B cell (primary cell): Measurements from ENCODE around the gene ANGPTL2.

Experiments
- EZH2 ChIP-seq: IDR thresholded peaks from 2 replicates; pipeline ENCODE4 v1.6.1; 2012; ENCODE audit warnings: borderline replicate concordance, low read depth, mild to moderate bottlenecking, moderate library complexity, low read length; ENCODE audit not compliant: insufficient read depth, poor library complexity, severe bottlenecking
- TF ChIP-seq, protein P1 (sequence below): fragments of 200-600 bp; IDR thresholded peaks from one replicate; pipeline ENCODE4 v1.8.0; 2022; ENCODE audit warnings: antibody characterized with exemption, mild to moderate bottlenecking

- TF ChIP-seq, protein P1, sequence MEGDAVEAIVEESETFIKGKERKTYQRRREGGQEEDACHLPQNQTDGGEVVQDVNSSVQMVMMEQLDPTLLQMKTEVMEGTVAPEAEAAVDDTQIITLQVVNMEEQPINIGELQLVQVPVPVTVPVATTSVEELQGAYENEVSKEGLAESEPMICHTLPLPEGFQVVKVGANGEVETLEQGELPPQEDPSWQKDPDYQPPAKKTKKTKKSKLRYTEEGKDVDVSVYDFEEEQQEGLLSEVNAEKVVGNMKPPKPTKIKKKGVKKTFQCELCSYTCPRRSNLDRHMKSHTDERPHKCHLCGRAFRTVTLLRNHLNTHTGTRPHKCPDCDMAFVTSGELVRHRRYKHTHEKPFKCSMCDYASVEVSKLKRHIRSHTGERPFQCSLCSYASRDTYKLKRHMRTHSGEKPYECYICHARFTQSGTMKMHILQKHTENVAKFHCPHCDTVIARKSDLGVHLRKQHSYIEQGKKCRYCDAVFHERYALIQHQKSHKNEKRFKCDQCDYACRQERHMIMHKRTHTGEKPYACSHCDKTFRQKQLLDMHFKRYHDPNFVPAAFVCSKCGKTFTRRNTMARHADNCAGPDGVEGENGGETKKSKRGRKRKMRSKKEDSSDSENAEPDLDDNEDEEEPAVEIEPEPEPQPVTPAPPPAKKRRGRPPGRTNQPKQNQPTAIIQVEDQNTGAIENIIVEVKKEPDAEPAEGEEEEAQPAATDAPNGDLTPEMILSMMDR: no peak
- no peak for TF ChIP-seq EZH2
These were observed 39.8 kb upstream of the ANGPTL2 start for GRCh38 chr9:127162046-127162863.
